ENCODE results near the gene TAF1C.
"Not testable (repeated sequence)": the region's sequence is repeated elsewhere in the genome, so short reads cannot be mapped to it uniquely, and the experiment has no call there.

The TAF1C gene

DNA sequence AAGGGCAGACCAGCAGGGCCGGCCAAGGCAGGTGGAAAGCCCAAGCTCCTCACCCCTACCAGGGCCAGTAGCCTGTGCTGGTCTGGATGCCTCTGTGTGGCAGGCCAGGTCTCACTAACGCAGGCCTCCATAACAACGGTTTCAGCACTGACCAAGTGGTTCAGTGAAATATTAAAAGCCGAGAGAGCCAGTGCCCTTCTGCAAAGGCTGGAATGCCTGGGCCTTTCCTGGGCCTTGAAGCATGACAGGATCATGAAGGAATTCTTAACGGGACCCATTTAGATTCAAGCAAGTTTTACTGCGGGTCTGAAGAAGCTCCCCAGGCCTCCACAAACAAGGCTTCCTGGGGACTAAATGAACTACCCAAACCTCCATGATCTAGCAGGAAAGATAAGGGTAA, 20.4 kb upstream of the TAF1C start:
- no peak for DNase-seq

DNA sequence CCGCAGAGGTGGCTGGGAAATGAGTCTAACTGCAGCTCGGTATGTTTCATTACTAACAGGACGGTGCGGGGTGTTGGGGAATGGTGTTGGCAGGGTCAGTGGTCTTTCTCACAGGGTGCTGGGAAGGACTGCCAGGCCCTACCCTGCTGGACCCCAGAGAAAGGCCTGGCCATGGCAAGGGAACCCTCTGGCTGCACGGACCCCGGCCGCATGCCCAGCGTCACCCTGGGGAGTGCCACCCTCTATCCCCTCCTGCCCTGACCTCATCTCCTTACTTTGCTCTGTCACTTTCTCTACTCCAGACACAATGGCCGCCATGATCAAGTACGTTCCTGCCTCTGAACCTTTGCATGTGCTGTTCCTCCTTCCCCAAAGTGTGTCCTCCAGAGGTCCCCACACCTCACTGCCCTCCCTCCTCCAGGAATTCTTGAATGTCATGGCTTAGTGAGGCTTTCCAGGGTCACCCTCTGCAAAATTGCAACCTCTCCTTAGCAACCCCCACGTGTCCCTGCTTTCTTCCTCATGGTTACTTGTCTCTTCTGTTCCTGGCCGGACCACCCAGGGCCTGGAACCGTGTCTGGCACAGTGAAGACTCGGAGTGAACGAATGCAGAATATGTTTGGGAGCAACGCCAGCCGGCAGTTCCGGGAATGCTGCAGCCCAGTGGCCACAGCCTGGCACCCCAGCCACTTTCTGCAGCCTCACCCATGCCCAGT, 19.3 kb upstream of the TAF1C start:
- no peak for DNase-seq

DNA sequence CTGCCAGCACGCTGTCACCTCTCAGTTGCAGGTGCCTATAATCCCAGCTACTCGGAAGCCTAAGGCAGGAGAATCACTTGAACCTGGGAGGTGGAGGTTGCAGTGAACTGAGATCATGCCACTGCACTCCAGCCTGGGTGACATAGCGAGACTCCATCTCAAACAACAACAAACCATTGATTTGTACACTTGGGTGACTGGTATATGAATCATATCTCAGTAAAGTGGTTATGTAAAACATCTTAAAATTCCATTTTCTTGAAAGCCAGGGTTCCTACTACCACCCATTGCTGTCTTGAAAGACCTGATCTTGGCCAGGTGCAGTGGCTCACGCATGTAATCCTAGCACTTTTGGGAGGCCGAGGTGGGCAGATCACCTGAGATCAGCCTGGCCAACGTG, 18.3 kb upstream of the TAF1C start:
- DNase-seq = not testable (repeated sequence)

DNA sequence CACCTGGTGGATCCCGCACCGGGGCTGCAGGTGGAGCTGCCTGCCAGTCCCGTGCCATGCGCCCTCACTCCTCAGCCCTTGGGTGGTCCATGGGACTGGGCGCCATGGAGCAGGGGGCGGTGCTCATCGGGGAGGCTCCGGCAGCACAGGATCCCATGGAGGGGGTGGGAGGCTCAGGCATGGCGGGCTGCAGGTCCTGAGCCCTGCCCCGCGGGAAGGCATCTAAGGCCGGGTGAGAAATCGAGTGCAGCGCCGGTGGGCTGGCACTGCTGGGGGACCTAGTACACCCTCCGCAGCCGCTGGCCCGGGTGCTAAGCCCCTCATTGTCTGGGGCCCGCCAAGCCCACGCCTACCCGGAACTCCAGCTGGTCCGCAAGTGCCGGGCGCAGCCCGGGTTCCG, 17.7 kb upstream of the TAF1C start:
- not testable (repeated sequence) for DNase-seq

DNA sequence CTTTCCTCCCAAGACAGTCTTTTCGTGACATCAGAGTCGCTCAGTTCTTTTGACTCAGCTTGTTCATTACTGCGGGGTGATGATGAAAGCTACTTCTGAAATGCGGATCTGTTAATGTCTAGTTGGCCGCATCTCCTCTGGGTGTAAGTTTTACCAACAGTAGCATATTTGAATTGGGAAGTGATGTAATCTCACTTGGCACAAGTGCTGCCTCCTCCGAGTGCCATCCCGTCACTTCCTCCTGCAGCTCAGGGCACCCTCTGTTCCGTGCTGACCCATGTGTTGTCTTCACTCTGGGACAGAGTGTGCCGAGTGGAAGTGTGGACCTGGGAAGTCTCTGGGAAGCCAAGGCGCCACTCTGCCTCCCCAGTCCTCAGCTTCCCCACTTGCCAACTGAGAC, 13.0 kb upstream of the TAF1C start:
- no peak for DNase-seq

DNA sequence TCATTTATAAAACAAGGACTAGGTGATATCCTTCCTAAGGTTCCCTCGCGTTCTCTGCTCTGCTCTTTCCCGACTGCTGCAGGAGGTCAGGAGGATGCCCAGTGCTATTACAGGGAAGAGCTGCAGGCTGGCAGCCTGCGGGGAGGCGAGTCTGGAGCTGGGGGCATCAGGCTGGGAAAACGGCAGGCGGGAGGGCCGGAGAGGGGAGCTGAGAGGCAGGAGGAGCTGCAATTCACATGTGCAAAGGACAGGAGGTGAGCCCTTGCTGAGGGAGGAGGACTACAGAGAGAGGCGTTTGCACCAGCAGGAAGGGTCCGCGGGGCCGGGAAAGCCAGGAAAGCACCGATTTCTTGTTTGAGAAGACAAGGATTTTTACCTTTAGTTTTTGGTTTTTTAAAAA, 12.2 kb upstream of the TAF1C start:
- no peak for DNase-seq

DNA sequence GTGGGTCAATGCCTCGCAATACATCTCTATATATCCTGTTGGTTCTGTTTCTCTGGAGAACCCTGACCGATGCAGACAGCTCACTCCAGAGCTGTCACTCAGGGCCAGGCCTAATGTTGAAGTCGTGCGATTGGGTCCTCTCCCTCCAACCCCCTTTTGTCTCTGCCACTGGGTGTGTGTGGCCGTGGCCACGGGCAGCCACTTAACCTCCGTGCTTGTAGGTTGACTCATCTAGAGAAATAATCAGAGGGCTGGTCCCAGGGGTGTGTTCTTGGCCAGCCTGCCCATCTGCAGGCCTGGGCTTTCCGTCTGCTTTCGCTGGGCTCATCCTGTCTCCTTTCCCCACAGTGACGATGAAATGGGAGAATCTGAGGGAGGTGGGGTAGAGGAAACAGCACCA, 11.5 kb upstream of the TAF1C start:
- DNase-seq = no peak

DNA sequence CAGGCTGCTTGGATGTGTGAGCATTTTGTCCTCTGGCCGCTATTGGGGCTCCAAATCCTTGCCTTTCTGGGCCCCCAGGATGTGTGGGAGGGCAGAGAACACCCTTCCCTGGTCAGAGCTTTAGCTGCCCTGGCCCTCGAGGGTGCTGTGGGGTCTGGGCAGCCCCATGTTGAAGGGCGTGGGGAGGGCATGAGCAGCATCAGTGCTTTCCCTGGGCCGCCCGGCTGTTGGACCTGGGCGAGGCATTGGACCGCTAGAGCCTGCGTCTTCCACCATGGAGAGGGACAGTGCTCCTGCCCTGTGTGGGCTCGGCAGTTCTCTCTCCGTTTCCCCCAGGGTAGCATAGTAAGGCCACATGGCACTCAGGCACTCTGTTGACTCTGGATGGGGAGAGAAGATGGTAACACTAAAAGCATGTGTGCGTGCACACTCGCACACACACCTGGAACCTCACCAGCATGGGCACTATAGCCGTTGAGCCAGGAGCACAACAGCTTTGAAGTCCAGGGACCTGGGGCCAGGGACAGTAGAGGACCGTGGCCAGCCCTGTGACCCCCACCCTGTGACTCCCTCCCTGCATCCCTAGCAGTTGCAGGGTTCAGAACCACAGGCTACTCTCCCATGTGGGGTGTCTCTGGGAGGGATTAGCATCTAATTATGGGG, 10.7 kb upstream of the TAF1C start:
- DNase-seq = no peak

DNA sequence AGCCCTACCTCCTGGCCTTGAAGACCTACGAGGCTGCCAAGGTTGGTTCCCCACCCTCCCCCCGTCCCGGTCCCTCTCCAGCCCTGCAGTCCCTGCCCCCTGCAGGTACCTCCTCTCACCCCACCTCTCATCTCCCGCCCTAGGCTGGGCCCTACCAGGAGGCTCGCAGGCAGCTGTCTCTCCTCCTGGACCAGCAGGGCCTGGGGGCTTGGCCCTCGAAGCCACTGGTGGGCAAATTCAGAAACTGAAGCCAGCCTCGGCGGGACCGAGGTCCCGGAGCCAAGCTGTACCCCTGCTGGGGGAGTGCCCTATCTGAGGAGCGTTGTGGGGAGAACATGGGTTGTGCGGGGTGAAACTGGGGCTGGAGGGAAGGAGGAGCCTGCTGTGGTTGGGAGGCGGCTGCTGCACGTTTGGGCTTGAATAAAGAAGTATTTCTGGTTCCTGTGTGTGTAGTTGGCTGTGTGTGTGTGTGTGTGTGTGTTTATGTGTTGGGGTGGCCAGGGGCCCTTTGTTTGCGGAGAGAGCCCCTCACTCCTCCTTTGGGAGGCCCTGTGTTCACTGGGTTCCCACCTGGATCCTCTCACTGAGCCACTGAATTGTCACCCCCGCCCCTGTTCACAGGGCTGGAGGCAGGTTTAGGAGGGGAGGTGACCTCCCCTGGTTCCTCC, 10.0 kb upstream of the TAF1C start:
- no peak for DNase-seq

DNA sequence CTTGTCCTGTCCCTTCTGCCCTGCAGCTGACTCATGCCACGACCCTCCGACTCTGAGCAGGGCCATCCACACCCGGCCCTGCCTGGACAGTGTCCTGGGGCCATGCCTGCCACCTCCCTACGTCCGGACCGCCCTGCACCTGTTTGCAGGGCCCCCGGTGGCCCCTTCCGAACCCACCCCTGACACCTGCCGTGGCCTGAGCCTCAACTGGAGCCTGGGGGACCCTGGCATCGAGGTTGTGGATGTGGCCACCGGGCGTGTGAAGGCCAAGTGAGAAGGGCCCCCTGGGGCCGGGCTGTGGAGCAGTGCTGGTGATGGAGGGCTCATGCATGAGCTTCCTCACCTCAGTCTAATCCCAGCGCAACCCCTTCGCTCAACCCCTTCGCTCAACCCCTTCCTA, 9.2 kb upstream of the TAF1C start:
- DNase-seq = no peak

DNA sequence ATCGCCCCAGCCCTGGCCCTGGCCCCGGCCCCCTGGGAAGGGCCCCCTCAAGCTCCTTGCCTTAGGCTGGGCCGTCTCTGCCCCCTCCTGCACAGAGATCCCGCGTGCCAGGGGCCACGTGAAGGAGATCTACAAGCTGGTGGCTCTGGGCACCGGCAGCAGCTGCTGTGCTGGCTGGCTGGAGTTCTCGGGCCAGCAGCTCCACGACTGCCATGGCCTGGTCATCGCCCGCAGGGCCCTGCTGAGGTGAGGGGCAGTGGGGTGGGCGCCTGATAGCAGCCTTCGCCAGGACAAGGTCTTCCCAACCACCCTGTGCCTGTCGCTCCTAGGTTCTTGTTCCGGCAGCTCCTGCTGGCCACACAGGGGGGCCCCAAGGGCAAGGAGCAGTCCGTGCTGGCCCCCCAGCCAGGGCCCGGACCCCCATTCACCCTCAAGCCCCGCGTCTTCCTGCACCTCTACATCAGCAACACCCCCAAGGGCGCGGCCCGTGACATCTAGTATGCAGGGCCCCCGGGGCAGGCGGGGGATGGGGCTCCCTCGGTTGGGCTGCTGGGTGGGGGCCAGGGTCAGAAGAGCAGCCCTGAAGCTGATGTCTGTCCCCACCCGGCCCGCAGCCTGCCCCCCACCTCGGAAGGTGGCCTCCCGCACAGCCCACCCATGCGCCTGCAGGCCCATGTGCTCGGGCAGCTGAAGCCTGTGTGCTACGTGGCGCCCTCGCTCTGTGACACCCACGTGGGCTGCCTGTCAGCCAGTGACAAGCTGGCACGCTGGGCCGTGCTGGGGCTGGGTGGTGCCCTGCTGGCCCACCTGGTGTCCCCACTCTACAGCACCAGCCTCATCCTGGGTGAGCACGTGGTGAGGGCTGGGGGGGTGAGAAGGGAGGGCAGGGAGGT, 8.6 kb upstream of the TAF1C start:
- no peak for DNase-seq

DNA sequence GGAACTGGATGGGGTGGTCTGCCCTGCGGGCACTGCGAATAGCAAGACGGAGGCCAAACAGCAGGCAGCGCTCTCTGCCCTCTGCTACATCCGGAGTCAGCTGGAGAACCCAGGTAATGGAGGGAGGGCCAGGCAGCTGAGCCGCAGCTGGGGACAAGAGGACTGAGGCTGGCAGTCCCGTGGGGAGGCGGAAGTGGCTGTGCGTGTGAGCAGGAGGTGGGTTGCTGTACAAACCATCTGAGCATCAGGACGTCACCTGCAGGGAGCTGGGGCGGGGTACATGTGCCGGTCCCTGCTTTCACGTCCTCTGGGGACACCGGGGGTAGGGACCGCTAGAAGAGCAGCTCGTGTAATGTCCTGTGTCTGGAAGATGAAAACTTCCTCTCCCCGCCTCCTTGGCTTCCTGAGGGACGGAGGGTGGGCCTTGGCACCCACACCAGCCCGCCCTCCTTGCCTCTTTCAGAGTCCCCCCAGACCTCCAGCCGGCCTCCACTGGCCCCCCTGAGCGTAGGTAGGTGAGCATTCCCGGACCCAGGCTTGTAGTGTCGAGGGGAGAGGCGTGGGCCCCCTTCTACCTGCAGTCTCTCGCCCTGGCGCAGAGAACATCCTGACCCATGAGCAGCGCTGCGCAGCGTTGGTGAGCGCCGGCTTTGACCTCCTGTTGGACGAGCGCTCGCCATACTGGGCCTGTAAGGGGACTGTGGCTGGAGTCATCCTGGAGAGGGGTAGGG, 7.8 kb upstream of the TAF1C start:
- peak; percentile 59 for DNase-seq

DNA sequence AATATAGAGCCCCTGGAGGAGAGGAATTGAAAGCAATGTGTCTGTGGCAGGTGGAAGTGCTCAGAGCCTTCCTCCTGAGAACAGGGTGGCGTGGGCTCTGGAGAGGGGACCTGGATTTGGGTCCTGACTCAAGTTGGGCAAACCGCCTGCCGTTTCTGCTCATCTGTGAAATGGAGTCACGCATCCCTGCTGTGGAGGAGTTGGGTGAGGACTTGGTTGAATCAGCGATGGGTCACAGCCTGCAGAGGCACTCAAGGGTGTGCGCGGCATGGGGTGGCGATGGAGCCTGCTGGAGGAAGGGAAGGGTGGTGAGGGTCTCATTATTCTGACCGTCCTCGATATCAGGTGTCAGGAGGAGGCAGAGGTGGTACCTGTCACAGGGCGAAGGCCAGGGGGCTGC, 7.2 kb upstream of the TAF1C start:
- DNase-seq = no peak

DNA sequence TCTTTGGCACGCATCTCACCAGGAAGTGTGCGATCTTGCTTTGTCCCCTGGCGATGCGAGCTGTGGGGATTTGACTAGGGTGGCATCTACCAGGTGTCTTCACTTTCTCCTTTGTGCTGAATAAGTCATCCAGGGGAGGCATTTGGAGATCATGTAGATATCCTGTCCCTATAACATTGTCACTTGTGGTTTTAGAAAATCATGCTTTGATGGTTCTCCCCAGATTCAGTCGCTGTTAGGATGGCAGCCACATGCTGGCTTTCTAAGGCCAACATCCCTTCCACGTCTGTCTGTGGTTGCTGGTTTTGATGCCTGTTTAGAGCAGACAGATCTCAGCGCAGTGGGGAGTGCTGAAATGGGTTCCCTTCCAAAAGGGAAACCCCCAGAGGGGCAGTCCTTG, 6.6 kb upstream of the TAF1C start:
- DNase-seq = no peak

DNA sequence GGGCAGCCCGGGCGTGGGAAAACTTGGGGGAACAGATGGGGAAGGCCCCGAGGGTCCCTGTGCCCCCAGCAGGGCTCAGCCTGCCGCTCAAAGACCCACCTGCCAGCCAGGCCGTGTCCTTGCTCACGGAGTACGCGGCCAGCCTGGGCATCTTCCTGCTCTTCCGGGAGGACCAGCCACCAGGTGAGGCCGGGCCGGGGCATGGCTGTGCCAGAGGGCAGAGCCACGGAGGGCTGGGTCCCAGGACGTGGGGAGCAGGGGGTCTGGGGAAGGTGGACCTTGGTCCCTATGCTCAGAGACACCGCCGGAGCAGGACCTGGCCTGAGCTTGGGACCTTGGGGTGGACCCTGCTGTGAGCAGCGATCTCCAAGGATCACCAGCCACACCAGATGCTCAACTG, 4.6 kb upstream of the TAF1C start:
- DNase-seq = no peak

DNA sequence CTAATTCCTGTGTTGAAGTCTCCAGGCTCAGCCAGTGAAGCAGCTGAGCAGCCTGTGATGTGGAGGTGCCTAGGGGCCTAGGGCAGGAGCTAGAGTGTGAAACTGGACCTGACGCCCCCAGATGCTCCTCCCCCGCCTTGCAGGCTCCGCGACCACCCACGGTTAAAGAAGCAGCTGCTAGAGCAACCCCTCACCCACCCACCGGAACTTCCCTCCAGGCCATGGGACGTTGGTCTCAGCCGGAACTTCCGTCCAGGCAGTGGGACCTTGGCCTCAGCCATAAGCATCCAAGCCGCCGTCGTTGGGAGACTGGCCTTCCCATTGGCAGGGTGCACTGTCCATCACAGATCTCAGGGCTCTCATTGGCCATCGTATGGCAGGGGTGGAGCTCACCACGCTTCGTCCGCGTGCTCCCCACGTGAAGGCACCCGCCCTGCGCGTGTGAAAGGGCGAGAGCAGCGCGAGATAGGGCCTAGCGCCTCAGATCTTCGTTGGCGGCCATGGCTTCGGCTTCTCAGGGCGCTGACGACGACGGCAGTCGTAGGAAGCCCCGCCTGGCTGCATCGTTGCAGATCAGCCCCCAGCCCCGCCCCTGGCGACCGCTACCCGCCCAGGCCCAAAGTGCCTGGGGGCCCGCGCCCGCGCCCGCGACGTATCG, 4.0 kb upstream of the TAF1C start, which contains the start of gene ADAD2:
Gene ADAD2 (plus strand): TSS at position 427 of the 658 bp plus-strand sequence. CDS start 74 bp downstream, at position 501.
- no peak for DNase-seq

DNA sequence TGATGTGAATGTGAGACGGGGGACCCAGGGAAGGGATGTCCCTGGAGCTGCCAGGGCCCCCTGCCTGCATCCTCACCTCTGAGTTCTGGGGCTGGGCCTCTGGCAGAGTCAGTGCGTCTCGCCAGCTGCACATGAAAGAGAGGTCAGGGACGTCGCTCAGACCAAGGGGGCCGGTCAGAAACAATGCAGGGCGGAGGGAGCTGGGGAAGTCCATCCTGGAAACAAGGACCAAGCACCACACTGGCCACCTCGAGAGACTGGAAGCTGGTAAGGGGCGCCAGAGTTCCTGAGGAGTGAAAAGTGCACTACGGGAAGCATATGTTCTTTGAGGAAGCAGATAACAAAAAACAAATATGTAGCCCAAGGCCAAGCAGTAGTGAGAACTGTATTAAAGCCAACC, 2.1 kb downstream of the TAF1C start:
- DNase-seq = no peak

DNA sequence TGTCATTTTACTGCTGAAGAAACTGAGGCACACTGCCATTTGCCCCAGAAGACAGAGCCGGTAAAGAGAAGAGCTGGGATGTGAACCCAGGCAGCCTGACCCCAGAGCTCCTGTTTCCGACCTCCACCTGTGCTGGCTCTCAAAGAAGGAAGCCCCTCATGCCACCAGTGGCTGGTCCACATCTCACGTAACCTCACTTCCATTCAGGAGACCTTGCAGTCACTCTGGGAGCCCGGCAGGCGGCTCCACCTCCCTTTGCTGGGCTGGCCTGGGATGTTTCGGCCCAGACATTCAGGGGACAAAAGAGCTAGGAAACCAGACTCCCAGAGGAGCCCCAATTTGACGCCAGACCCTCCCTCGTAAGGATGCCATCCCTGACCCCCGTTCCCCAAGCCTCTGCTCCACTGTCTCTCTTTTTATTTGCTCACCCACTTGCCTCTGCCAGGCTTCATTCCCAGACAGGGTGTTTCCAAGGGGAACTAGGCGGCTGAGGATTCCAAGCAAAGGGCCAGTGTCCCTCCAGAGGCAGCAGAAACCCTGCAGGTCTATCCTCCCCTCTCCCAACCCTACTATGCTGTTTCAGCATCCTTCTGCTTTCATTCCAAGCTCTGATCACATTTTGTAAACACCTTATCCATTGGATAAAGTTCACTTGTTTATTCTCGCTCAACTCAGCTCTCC, 2.8 kb downstream of the TAF1C start:
- no peak for DNase-seq

DNA sequence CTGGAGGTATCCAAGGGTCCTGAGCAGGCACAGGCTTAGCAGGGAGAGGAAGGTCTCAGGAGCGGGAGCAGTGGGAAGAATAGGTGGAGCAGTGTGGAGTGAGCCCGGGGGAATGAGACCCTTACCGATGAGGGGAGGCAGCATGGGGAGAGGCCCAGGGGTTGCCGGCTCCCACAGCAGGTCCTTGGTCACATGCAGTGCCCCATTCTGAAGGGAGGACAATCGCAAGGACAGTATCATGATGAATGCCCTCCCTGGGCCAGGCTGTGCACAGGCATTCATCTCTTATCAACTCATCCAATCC, 3.3 kb downstream of the TAF1C start:
- no peak for DNase-seq

DNA sequence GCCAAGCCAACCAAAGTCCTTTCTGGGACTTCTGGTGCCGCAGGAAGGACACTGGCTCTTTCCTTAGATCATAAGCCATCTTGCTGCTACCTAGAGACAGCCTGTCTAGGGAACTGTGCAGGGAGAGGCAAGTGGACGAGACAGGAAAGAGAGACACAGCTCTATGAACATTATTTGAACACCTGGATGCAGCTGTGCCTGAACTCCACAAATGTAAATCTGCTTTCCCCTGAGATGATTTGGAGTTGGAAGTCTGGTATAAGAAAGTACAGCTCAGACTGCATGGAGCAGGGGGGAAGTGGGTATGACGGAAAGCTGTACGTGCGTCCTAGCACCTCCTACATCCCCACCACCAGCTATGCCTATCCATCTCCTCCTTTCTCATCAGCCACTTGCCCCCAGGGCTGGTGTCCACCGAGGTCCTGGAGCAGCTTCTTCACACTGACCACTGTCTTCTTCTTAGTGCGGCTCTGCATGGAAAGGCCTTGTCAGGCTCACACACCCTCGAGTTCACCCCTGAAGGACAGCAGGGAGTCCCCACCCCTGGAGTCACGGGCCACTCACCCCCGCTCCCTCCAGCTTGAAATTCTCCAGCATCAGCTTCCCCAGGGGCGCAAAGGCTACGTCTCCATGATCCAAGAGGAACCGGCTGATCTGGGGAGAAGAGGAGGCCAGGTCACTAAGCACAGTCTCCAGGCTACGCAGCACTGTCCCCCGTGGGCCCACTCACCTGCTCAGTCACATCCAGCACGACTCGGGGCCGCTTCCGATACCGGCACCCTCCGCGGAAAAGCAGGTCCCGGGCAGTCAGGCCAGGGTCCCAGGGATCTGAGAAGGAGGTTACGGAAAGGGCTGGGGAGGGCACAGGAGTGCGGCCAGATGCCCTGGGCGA, 3.9 kb downstream of the TAF1C start:
- no peak for DNase-seq
